Common myeloid progenitor, CD34-positive (primary cell): ENCODE measurements around the gene ZNF365.

ENCODE experiments used
- CTCF ChIA-PET: fragments of 350-600 bp; sonication (Branson Sonifier 250); formaldehyde crosslinking; loops from one replicate; lab custom pipeline; 2021; ENCODE audit warnings: antibody characterized with exemption; lab: Charles Lee
- POLR2A ChIA-PET: fragments of 350-600 bp; sonication (Branson Sonifier 250); formaldehyde crosslinking; loops from one replicate; lab custom pipeline; 2021; ENCODE audit warnings: antibody characterized with exemption; lab: Charles Lee
- DNase-seq, 3 donors: peaks; one replicate each; pipeline versions ENCODE4 v3.0.0 to v3.0.0-alpha.2; 2013
- H3K27ac ChIP-seq, 2 experiments: 1 replicate in 1 of 2; 2 replicates in 1 of 2; pipeline ENCODE4 v1.7.0; 2013; ENCODE audit warnings: inconsistent platforms in 2 of 2, low read length in 2 of 2, mild to moderate bottlenecking in 2 of 2, low read depth in 1 of 2, moderate library complexity in 1 of 2; ENCODE audit not compliant: severe bottlenecking in 2 of 2, insufficient read depth in 1 of 2, poor library complexity in 1 of 2
- H3K27me3 ChIP-seq, 5 experiments: replicated peaks in 2 of 5; 1 replicate in 3 of 5; 2 replicates in 2 of 5; pipeline versions ENCODE4 v1.6.1 to v1.7.0; 2013; ENCODE audit warnings: low read length in 4 of 5, mild to moderate bottlenecking in 2 of 5, moderate library complexity in 2 of 5, inconsistent platforms in 1 of 5; ENCODE audit not compliant: insufficient read depth in 5 of 5, control insufficient read depth in 4 of 5
- H3K36me3 ChIP-seq, 4 experiments: 1 replicate in 2 of 4; 2 replicates in 2 of 4; pipeline versions ENCODE4 v1.6.1 to v1.7.0; 2013; ENCODE audit warnings: low read length in 3 of 4, control low read depth in 1 of 4, mild to moderate bottlenecking in 1 of 4; ENCODE audit not compliant: control insufficient read depth in 4 of 4, insufficient read depth in 4 of 4
- H3K4me1 ChIP-seq, 4 experiments: 1 replicate in 3 of 4; 2 replicates in 1 of 4; pipeline versions ENCODE4 v1.6.1 to v1.7.1; 2013; ENCODE audit warnings: low read length in 3 of 4, mild to moderate bottlenecking in 3 of 4, control low read depth in 1 of 4, inconsistent platforms in 1 of 4, moderate library complexity in 1 of 4; ENCODE audit not compliant: control insufficient read depth in 4 of 4, insufficient read depth in 4 of 4; ENCODE audit errors: control extremely low read depth in 1 of 4
- H3K4me3 ChIP-seq, 7 experiments: 1 replicate in 4 of 7; 2 replicates in 3 of 7; pipeline versions ENCODE4 v1.5.1 to v1.7.0; 2013; ENCODE audit warnings: mild to moderate bottlenecking in 7 of 7, low read length in 6 of 7, moderate library complexity in 6 of 7, inconsistent platforms in 2 of 7, low read depth in 2 of 7, control low read depth in 1 of 7; ENCODE audit not compliant: insufficient read depth in 4 of 7, control insufficient read depth in 1 of 7; ENCODE audit errors: extremely low read depth in 1 of 7
- H3K9me3 ChIP-seq, 5 experiments: 1 replicate in 4 of 5; 2 replicates in 1 of 5; pipeline versions ENCODE4 v1.6.1 to v1.7.1; 2013; ENCODE audit warnings: low read length in 4 of 5, mild to moderate bottlenecking in 2 of 5, inconsistent platforms in 1 of 5, low read depth in 1 of 5, moderate library complexity in 1 of 5; ENCODE audit not compliant: control insufficient read depth in 4 of 5, insufficient read depth in 2 of 5; ENCODE audit errors: control extremely low read depth in 1 of 5
- WGBS: methylation state at CpG from one replicate; pipeline ENCODE4 v1.1.5; 2013; ENCODE audit not compliant: insufficient coverage; 5-methylcytosine and 5-hydroxymethylcytosine counted together

The ZNF365 gene

DNA sequence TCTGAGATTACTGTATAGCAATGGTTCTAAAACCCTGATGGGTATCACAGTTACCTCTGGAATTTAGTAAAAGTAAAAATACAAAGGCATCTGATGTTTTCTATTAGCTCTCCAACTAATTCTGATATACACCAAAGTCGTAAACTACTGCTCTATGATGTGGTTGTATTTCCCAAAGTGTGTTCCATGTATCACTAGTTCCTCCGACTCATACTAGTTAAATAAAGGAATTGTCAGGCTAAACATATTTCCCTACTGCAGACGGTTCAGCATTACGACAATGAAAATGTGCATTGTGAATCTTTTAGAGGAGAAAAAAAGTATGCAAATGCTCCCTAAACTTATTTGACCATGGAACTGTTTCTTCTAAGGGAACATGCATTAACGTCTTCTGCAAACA, 38.9 kb downstream of the ZNF365 start:
- Histone ChIP-seq H3K9me3 (peaks cover 0 to 8% (median 2%) of the 10 kb centered on the region in 5 experiments), H3K4me1 (no peaks in the 10 kb centered on the region), H3K36me3 (no peaks in the 10 kb centered on the region), H3K4me3 (no peak overlapping the region), H3K27me3 (no peaks in the 10 kb centered on the region), H3K27ac (no peak overlapping the region)
- POLR2A ChIA-PET: no interaction called here
- DNase-seq: no peak
- WGBS: 100% methylated on average over 2 of the region's 5 CpGs
- CTCF ChIA-PET: no interaction called here

- Histone ChIP-seq H3K4me3 (no peak overlapping the region), H3K27me3 (peaks cover 0 to 3% (median 0%) of the 10 kb centered on the region in 5 experiments), H3K9me3 (peaks cover 0 to 7% (median 2%) of the 10 kb centered on the region in 5 experiments), H3K27ac (no peak overlapping the region), H3K4me1 (no peaks in the 10 kb centered on the region), H3K36me3 (no peaks in the 10 kb centered on the region)
- CTCF ChIA-PET: interaction anchor here (1.1 kb wide), 1 partner anchor 549 kb away, joined by 3 read pairs; no protein-coding TSS in a partner anchor
- no peak for DNase-seq
- WGBS: 100% methylated on average over 1 of the region's 2 CpGs
- POLR2A ChIA-PET: no interaction called here
Observed at GRCh38 chr10:62413652-62414051, 39.5 kb downstream of the ZNF365 start.

- WGBS: no CpG with 5 or more reads among the region's 1 CpG
- Histone ChIP-seq H3K27me3 (peaks cover 0 to 3% (median 0%) of the 10 kb centered on the region in 5 experiments), H3K4me3 (no peak overlapping the region), H3K4me1 (no peaks in the 10 kb centered on the region), H3K36me3 (no peaks in the 10 kb centered on the region), H3K9me3 (peaks cover 0 to 6% (median 2%) of the 10 kb centered on the region in 5 experiments), H3K27ac (no peak overlapping the region)
- DNase-seq: peak in 2 of 3 donors; percentile 9 to 14
- POLR2A ChIA-PET: no interaction called here
- CTCF ChIA-PET: interaction anchor here (1.1 kb wide), 1 partner anchor 548 kb away, joined by 3 read pairs; no protein-coding TSS in a partner anchor
Observed at GRCh38 chr10:62414359-62414758, 40.2 kb downstream of the ZNF365 start.

- Histone ChIP-seq H3K27me3 (peaks cover 0 to 3% (median 0%) of the 10 kb centered on the region in 5 experiments), H3K4me3 (no peak overlapping the region), H3K27ac (no peak overlapping the region), H3K36me3 (no peaks in the 10 kb centered on the region), H3K4me1 (no peaks in the 10 kb centered on the region), H3K9me3 (no peaks in the 10 kb centered on the region)
- ChIA-PET POLR2A (no interaction called here), CTCF (interaction anchor here (0.7 to 1.5 kb wide), 2 partner anchors 15 to 159 kb away, joined by 3 to 4 read pairs; no protein-coding TSS in a partner anchor)
- WGBS: no CpG with 5 or more reads among the region's 1 CpG
- no peak for DNase-seq
Observed at GRCh38 chr10:62422068-62422590, 48.0 kb downstream of the ZNF365 start.

GRCh38 chr10:62424026-62424425, 49.9 kb downstream of the ZNF365 start:
- H3K9me3 ChIP-seq: peaks cover 0 to 6% (median 3%) of the 10 kb centered on the region in 5 experiments
- DNase-seq: peak in 2 of 3 donors; percentile 26 to 34
- no peak overlapping the region for H3K27ac ChIP-seq
- H3K27me3 ChIP-seq: no peaks in the 10 kb centered on the region
- H3K36me3 ChIP-seq: no peaks in the 10 kb centered on the region
- no peak overlapping the region for H3K4me3 ChIP-seq
- POLR2A ChIA-PET: no interaction called here
- H3K4me1 ChIP-seq: no peaks in the 10 kb centered on the region
- WGBS: no CpG with 5 or more reads among the region's 1 CpG
- CTCF ChIA-PET: interaction anchor here (0.8 to 1.8 kb wide), 4 partner anchors 15 to 385 kb away, joined by 3 to 6 read pairs (median 4); no protein-coding TSS in a partner anchor

- no peaks in the 10 kb centered on the region for H3K4me1 ChIP-seq
- H3K27ac ChIP-seq: no peak overlapping the region
- no peak overlapping the region for H3K4me3 ChIP-seq
- ChIA-PET CTCF (interaction anchor here (1.3 kb wide), 1 partner anchor 11 kb away, joined by 5 read pairs; no protein-coding TSS in a partner anchor), POLR2A (no interaction called here)
- 100% methylated on average over 1 of the region's 1 CpG for WGBS
- DNase-seq: no peak
- peaks cover 0 to 6% (median 3%) of the 10 kb centered on the region in 5 experiments for H3K9me3 ChIP-seq
- H3K36me3 ChIP-seq: no peaks in the 10 kb centered on the region
- no peaks in the 10 kb centered on the region for H3K27me3 ChIP-seq
Observed at GRCh38 chr10:62426086-62426485, 51.9 kb downstream of the ZNF365 start.

- no peak for DNase-seq
- Histone ChIP-seq H3K9me3 (peaks cover 0 to 6% (median 3%) of the 10 kb centered on the region in 5 experiments), H3K27me3 (no peaks in the 10 kb centered on the region), H3K27ac (no peak overlapping the region), H3K4me3 (no peak overlapping the region), H3K36me3 (no peaks in the 10 kb centered on the region), H3K4me1 (no peaks in the 10 kb centered on the region)
- WGBS: 86% methylated on average over 1 of the region's 3 CpGs
- CTCF ChIA-PET: interaction anchor here (1.3 kb wide), 1 partner anchor 11 kb away, joined by 5 read pairs; no protein-coding TSS in a partner anchor
- POLR2A ChIA-PET: no interaction called here
Observed at GRCh38 chr10:62426600-62426999, 52.4 kb downstream of the ZNF365 start.
